Testis (tissue), 2 donors: ENCODE measurements around the gene CCDC144A.
"Not testable (repeated sequence)": the region's sequence is repeated elsewhere in the genome, so short reads cannot be mapped to it uniquely, and the experiment has no call there.

ENCODE experiments used
- POLR2A ChIP-seq: fragments of 450-650 bp; IDR thresholded peaks from one replicate; pipeline ENCODE4 v1.6.1; 2017; ENCODE audit warnings: antibody characterized with exemption, mild to moderate bottlenecking, moderate library complexity
- TF ChIP-seq, protein P1 (sequence below), 3 experiments: fragments of 450-650 bp in 2 of 3; fragments of 200-600 bp in 1 of 3; sonication (generic) in 1 of 3; IDR thresholded peaks; one replicate each; pipeline ENCODE4 v1.5.1; 2016 to 2019; ENCODE audit warnings: antibody characterized with exemption in 3 of 3, mild to moderate bottlenecking in 2 of 3, moderate library complexity in 1 of 3

DNA sequence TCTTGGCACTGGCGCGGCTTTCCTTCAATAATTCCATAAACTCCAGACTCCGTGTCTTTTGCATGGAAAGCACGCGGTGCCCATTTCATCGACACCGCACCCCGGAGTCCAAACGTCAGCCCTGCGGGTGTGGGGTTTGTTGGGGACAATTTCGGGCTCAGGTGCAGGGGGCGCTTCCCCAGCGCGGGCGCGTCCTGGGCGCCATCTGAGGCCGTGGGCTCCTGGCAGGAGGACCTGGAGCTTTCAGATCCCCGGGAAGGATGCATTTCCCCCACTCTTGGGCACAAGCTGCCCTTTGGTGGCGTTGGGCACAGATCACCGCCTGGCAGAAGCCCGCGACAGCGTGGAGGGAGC lies 23.5 kb upstream of the CCDC144A start:
- not testable (repeated sequence) for TF ChIP-seq POLR2A
- TF ChIP-seq, protein P1, sequence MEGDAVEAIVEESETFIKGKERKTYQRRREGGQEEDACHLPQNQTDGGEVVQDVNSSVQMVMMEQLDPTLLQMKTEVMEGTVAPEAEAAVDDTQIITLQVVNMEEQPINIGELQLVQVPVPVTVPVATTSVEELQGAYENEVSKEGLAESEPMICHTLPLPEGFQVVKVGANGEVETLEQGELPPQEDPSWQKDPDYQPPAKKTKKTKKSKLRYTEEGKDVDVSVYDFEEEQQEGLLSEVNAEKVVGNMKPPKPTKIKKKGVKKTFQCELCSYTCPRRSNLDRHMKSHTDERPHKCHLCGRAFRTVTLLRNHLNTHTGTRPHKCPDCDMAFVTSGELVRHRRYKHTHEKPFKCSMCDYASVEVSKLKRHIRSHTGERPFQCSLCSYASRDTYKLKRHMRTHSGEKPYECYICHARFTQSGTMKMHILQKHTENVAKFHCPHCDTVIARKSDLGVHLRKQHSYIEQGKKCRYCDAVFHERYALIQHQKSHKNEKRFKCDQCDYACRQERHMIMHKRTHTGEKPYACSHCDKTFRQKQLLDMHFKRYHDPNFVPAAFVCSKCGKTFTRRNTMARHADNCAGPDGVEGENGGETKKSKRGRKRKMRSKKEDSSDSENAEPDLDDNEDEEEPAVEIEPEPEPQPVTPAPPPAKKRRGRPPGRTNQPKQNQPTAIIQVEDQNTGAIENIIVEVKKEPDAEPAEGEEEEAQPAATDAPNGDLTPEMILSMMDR (IDR thresholded peaks at IDR 0.05): not testable (repeated sequence)
